ENCODE measurements around the gene SLC2A14.
"Not testable (repeated sequence)": the region's sequence is repeated elsewhere in the genome, so short reads cannot be mapped to it uniquely, and the experiment has no call there.

The SLC2A14 gene

DNA sequence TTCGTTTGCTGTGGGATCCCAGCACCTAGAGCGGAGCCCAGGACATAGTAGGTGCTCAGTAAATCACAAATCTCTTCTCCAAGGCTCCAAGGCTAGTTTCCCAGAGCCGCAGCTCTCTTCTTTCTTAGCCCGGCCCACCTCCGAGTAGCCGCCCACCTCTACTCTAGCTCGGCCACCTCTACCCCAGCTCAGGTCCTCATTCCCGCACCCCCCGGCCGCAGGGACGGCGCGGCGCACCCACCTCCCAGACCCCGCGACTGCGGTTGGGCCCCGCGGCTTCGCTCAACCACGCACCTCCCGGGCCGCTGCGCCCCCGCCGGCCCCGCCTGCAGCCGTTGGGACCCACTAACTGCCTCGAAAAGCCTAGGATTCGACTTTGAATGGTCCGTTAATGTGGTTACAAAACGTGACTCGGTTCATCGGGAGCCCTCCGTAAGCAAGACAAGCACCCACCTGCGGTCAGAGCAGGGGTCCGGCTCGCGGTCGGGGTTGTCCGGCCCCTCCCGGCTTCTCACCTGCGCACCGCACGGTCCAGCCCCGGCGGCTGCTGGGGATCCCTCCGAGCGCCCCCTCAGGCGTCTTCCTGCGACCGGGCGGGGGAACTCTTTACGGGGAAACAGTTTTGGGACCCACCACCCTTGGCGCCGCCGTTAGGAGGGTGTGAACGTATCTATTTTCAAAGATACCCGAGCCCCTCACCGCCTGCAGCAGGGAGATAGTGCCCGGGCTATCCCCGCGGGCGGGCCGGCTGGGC lies at the start of gene SLC2A14:
Gene SLC2A14, minus strand, starts transcription at position 350 of the 754 bp plus-strand sequence. CDS start 3,035 bp downstream, outside the sequence.
- DNase-seq, result no peak

DNA sequence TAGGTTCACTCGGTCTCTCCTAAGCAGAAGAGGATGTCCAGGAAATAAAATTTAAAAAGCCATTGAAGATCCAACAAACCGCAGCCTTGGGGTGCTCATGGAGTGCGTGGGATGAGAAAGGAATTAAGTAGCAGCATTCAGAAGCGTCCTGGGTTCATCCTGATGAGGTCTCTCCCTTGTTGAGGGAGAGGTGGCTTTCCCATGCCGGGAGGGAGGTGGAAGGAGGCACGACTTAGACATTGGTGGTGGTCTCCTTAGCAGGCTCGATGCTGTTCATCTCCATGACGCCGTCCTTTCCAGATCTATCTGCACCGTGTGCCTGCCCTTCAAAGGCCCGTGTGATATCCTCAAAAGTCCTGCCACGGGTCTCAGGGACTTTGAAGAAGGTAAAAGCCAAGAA lies 48.5 kb upstream of the SLC2A14 start:
- not testable (repeated sequence) for DNase-seq

GRCh38 chr12:7918268-7918590 lies 45.5 kb upstream of the SLC2A14 start:
- DNase-seq, result not testable (repeated sequence)

DNA sequence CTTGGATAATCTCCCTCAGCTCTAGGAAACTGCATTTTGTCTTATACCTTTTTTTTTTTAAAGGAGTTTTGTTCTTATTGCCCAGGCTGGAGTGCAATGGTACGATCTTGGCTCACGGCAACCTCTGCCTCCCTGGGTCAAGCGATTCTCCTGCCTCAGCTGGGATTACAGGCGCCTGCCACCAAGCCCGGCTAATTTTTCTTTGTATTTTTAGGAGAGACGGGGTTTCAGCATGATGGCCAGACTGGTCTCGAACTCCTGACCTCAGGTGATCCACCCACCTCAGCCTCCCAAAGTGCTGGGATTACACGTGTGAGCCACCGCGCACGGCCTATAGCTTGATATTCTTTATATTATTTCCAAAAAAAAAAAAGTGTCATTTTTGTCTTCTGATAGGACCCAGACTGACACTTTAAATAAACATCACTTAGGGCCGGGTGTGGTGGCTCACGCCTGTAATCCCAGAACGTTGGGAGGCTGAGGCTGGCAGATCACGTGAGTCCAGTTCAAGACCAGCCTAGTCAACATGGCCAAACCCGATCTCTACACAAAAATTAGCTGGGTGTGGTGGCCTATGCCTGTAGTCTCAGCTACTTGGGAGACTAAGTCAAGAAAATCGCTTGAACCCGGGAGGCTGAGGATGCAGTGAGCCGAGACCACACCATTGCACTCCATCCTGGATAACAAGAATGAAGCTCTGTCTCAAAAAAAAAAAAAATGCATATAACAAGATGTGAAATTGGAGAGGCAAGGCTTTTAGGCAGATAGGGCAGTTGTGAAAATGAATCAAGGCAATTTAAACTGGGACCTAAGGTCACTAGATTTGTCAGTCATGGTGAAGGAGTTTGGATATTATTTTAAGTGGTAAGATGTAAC lies 44.9 kb upstream of the SLC2A14 start:
- DNase-seq, result no peak

- DNase-seq, result no peak
Measured at GRCh38 chr12:7916936-7917335, 44.2 kb upstream of the SLC2A14 start.

GRCh38 chr12:7915661-7916403 lies 43.1 kb upstream of the SLC2A14 start:
- DNase-seq, result peak; percentile 12

DNA sequence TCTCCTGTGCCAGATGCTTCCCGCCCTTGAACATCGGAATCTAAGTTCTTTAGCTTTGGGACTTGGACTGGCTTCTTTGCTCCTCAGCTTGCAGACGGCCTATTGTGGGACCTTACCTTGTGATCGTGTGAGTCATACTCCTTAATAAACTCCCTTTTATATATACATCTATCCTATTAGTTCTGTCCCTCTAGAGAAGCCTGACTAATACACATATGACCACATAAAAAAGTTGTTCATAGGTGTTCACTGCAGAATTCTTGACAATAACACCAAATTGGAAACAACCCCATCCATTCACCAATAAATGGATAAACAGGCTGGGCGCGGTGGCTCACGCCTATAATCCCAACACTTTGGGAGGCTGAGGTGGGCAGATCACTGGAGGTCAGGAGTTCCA lies 37.4 kb upstream of the SLC2A14 start:
- not testable (repeated sequence) for DNase-seq

DNA sequence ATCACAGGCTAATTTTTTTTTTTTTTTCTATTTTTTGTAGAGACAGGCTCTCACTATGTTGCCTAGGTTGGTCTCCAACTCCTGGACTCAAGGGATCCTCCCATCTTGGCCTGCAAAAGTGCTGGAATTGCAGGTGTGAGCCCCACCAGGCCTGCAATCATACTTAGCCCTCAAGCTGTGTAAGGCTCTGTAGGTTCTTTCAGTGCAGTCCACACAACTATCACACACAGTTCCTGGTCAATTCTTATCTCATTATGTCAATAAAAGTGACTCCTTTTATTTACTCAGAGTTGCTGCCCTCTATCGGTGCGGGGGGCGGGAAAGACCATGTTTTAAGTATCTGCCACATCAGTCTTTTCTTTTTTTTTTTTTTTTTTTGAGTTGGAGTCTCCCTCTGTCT lies 34.3 kb upstream of the SLC2A14 start:
- no peak for DNase-seq

- not testable (repeated sequence) for DNase-seq
Measured at GRCh38 chr12:7906303-7906702, 33.6 kb upstream of the SLC2A14 start.

DNA sequence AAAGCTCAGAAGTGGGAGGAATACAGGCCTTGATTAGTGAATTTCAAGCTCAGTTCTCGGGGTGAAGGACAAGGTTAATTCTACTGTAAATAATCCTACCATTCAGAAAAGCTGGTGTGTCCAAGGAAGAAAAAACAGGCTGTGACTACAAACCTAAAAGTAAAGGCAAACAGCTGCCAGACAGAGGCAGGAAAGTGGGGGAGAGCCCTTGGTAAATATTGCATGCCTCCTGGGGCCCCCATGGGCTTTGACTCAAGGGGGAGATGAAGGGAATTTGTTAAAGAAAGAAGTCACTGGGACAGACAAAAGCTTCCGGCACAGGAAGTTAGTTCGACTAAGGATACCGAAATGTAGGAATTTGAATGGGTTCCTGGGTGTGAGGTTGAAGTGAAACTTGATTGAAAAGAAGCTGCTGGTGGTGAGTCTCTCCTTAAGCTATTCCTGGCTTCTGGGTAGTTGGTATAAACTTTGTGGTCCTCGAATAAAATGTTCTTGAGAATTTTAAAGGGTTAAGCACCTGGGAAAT lies 32.9 kb upstream of the SLC2A14 start:
- DNase-seq, result not testable (repeated sequence)

DNA sequence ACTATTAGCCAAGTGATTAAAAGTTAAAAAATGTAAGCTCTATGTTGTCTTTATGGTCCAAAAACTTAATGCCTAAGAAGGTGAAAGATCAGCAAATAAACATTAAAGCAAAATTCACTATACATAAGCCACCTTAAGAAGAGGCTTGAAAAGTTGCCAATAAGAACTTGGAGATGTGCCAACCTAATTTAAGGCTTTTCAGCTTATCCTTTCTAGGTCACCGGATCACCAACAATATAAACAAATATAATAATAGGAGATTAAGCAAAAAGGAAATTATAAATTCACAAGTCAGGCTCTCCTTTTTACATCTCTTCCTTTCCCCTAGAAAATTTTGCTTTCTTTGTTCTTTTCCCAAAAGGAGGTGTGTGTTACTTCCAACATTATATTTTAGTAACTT lies 32.4 kb upstream of the SLC2A14 start:
- DNase-seq, result no peak

DNA sequence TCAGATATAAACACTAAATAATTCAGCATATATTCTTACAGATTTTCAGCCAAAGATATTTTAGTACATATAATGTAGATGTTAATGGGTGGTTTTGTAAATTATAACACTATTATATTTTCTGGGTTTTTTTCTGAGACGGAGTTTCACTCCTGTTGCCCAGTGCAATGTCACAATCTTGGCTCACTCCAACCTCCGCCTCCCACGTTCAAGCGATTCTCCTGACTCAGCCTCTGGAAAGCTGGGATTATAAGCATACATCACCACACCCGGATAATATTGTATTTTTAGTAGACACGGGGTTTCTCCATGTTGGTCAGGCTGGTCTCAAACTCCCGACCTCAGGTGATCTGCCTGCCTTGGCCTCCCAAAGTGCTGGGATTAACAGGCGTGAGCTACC lies 29.7 kb upstream of the SLC2A14 start:
- DNase-seq, result not testable (repeated sequence)

DNA sequence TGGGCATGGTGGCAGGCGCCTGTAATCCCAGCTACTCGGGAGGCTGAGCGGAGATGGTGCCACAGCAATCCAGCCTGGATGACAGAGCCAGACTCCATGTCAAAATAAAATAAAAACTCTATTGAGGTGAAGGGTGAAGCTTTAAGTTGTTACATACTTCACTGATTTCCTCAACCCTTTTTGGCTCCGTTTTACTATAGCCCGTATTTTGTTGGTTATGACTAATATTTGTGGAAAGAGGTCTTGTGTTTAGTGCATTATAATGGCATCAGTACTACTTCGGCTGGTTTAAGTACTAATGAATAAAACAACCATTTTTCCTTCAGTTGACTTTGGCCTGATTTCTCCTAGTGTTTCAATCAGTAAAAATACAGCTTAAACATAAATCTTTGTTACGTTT lies 27.0 kb upstream of the SLC2A14 start:
- no peak for DNase-seq

DNA sequence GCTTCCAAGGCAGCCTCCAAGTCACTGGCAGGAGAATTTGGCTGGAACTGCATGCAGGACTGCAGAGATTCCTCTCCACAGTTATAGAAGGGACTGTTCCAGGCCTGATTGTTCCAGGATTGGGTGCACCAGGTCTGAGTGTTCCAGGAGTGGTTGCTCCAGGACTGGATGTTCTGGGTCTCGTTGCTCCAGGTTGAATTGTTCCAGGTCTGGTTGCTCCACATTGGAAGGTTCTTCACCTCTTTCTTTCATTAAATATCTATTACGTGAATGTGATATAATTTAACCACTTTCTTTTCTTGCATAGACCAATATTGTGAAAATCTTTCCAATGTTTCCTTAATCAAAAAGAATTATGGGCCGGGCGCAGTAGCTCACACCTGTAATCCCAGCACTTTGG lies 24.0 kb upstream of the SLC2A14 start:
- not testable (repeated sequence) for DNase-seq

GRCh38 chr12:7892186-7892980 lies 19.7 kb upstream of the SLC2A14 start:
- no peak for DNase-seq

- no peak for DNase-seq
Measured at GRCh38 chr12:7884689-7885088, 12.0 kb upstream of the SLC2A14 start.

GRCh38 chr12:7881736-7882120 lies 9.0 kb upstream of the SLC2A14 start:
- DNase-seq, result not testable (repeated sequence)

- DNase-seq, result not testable (repeated sequence)
Measured at GRCh38 chr12:7880952-7881735, 8.4 kb upstream of the SLC2A14 start.

DNA sequence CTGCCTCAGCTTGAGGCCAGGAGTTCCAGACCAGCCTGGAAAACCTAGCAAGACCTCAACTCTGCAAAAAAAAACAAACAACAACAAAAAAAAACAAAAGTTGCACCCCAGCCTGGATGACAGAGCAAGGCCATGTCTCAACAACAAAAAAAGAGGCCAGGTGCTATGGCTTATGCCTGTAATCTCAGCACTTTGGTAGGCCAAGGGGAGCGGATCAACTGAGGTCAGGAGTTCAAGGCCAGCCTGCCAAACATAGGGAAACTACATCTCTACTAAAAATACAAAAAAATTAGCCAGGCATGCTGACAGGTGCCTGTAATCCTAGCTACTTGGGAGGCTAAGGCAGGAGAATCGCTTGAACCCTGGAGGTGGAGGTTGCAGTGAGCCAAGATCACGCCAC lies 6.5 kb upstream of the SLC2A14 start:
- DNase-seq, result no peak

DNA sequence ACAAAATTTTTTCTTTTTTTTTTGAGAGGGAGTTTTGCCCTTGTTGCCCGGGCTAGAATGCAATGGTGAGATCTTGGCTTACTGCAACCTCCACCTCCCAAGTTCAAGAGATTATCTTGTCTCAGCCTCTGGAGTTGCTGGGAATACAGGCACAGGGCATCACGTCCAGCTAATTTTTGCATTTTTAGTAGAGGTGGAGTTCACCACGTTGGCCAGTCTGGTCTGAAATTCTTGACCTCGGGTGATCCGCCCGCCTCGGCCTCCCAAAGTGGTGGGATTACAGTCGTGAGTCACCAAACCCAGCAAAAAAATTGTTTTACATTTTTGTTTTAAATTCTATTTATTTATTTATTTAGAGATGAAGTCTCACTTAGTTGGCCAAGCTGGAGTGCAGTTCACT lies 4.7 kb upstream of the SLC2A14 start:
- no peak for DNase-seq

DNA sequence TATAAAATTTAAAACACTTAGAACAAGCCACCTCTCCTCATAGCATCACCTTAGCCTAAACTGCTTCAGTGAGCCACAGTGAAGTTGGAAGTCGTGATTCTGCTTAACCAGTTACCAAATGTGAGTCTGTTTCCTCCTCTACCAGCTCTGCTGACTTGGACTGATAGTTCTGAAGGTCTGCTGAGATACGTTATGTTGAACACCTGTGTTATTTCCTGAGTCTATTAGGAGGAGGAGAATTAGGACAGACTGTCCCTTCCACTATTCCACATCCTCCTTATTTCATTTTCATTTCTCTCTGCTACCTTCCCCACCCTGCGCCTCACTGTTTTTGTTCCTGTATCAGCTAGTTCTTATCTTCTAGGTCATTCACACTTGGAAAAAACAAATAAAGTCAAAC lies 2.4 kb downstream of the SLC2A14 start:
- no peak for DNase-seq

DNA sequence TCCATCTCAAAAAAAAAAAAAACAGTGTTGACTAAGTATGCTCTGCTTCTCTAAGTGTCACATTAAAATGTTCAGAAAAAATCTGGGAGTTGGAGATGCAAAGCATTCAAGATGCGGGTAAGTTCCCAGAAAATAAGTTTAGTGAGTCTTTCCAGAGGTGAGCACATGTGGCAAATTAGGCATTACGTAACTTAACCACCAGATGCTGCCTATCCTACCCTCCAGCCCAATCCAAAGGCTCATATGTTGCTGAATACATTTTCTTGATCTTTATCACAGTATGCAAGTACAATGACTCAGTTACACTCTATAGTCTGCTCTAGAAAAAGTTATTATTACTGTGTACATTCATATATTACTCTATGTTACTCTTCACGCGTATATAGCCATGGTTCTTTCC lies 3.6 kb downstream of the SLC2A14 start:
- no peak for DNase-seq

Data from CD4-positive, alpha-beta T cell treated with Interleukin-4 for 4 hours (primary cell).